Gastroesophageal sphincter (tissue), 4 donors: ENCODE results near the gene MAN2A2. TPM values are rescaled to one million over a fixed set of nuclear protein-coding genes. Genes with fewer than 3 reads are reported as not detected.

ENCODE experiments used
- ATAC-seq: fragments of 150-250 bp; one replicate; pipeline ENCODE4 v1.9.1; 2016; ENCODE audit warnings: mild to moderate bottlenecking, moderate library complexity
- H3K27ac ChIP-seq, 4 donors: fragments of 200-600 bp; sonication (generic) in 3 of 4; 1 replicate in 3 of 4; 2 replicates in 1 of 4; pipeline ENCODE4 v1.5.1; 2016 to 2019
- H3K27me3 ChIP-seq: fragments of 200-600 bp; sonication (generic); one replicate; pipeline ENCODE4 v1.5.1; 2019
- H3K36me3 ChIP-seq, 2 donors: fragments of 200-600 bp; sonication (generic); one replicate each; pipeline ENCODE4 v1.5.1; 2019; ENCODE audit warnings: control low read depth in 1 of 2
- H3K4me1 ChIP-seq, 3 donors: fragments of 200-600 bp; sonication (generic); 1 replicate in 2 of 3; 2 replicates in 1 of 3; pipeline ENCODE4 v1.5.1; 2016 to 2019; ENCODE audit warnings: control low read depth in 2 of 3
- H3K4me3 ChIP-seq, 2 donors: fragments of 200-600 bp; sonication (generic); one replicate each; pipeline ENCODE4 v1.5.1; 2019; ENCODE audit warnings: mild to moderate bottlenecking in 1 of 2, moderate library complexity in 1 of 2
- H3K9me3 ChIP-seq, 3 donors: fragments of 200-600 bp; sonication (generic); one replicate each; pipeline ENCODE4 v1.5.1; 2017 to 2019; ENCODE audit warnings: control low read depth in 2 of 3
- EP300 ChIP-seq: sonication (generic); formaldehyde crosslinking; IDR thresholded peaks from one replicate; pipeline ENCODE4 v1.6.1; 2017; ENCODE audit warnings: antibody characterized with exemption, mild to moderate bottlenecking
- POLR2A ChIP-seq, 2 donors: fragments of 450-650 bp; IDR thresholded peaks; one replicate each; pipeline ENCODE4 v1.6.1; 2017; ENCODE audit warnings: antibody characterized with exemption in 2 of 2, mild to moderate bottlenecking in 2 of 2, moderate library complexity in 1 of 2
- POLR2AphosphoS5 ChIP-seq: sonication (generic); formaldehyde crosslinking; IDR thresholded peaks from one replicate; pipeline ENCODE4 v1.6.1; 2017; ENCODE audit warnings: antibody characterized with exemption
- WGBS, 2 donors: methylation state at CpG; one replicate each; pipeline ENCODE4 v1.1.5; 2018; ENCODE audit warnings: low coverage in 1 of 2; 5-methylcytosine and 5-hydroxymethylcytosine counted together
- total RNA-seq, 4 donors: library from RNA; depleted of rRNA; stranded (reverse); fragments of >200 nt; gene quantifications; one replicate each; pipeline ENCODE4 v1.1.0, GENCODE V29; 2016
- TF ChIP-seq, protein P1 (sequence below), 4 experiments: fragments of 200-600 bp in 2 of 4; fragments of 450-650 bp in 2 of 4; sonication (generic) in 1 of 4; IDR thresholded peaks; one replicate each; pipeline ENCODE4 v1.5.1; 2017 to 2019; ENCODE audit warnings: antibody characterized with exemption in 4 of 4, mild to moderate bottlenecking in 2 of 4, moderate library complexity in 2 of 4

Gene MAN2A2
- total RNA-seq, 4 donors from 2014 or later = 19.4 to 58.2 (median 44.9) TPM

DNA sequence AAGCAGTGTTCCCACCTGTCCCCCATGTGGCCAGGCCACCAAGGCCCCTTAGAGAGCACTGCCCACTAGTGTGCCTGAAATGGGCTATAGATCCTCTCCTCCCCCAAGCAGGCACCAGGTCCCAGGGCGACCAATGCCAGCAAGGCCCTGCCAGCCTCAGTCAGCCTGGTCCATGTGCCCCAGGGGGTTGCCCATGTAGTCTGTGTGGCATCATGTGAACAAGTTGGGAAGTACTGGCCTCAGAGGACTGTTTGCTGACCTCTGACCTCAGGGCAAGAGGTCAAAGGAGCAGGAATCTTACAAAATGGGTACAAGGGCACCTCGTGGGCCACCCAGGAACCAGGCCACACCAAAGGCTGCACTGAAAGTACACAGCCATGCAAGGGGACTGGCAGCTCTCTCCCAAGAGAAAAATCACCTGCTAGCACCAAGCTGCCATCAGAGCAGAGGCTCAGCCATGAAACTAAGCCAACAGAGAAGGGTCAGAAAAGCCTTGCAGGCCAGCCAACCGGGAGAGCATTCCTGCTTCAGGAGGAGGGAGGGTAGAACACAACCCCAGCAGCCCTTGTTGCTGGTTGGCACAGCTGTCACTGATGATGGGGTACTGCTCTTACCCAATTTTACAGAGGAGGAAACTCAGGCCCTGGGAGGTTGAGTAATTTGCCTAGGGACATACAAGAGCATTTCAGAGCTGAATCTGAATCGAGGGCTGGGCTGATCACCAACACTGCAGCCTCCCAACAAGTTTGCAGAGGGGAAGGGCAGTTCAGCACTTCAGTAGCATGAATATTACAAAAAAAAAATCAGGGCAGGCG is 39.9 kb upstream of the MAN2A2 start:
- no peak overlapping the region for H3K27ac ChIP-seq
- H3K36me3 ChIP-seq = no peaks in the 10 kb centered on the region
- no peak for TF ChIP-seq EP300
- no peak for TF ChIP-seq POLR2A (IDR thresholded peaks at IDR 0.05)
- TF ChIP-seq, protein P1, sequence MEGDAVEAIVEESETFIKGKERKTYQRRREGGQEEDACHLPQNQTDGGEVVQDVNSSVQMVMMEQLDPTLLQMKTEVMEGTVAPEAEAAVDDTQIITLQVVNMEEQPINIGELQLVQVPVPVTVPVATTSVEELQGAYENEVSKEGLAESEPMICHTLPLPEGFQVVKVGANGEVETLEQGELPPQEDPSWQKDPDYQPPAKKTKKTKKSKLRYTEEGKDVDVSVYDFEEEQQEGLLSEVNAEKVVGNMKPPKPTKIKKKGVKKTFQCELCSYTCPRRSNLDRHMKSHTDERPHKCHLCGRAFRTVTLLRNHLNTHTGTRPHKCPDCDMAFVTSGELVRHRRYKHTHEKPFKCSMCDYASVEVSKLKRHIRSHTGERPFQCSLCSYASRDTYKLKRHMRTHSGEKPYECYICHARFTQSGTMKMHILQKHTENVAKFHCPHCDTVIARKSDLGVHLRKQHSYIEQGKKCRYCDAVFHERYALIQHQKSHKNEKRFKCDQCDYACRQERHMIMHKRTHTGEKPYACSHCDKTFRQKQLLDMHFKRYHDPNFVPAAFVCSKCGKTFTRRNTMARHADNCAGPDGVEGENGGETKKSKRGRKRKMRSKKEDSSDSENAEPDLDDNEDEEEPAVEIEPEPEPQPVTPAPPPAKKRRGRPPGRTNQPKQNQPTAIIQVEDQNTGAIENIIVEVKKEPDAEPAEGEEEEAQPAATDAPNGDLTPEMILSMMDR (IDR thresholded peaks at IDR 0.05) = no peak
- no peak for TF ChIP-seq POLR2AphosphoS5
- no peaks in the 10 kb centered on the region for H3K9me3 ChIP-seq
- no peaks in the 10 kb centered on the region for H3K4me1 ChIP-seq
- 64 to 80% methylated on average over 2 to 3 of the region's 5 CpGs for whole genome bisulfite sequencing, 2 donors
- ATAC-seq = peak; percentile 50
- no peak overlapping the region for H3K4me3 ChIP-seq
- peaks cover 14% of the 10 kb centered on the region for H3K27me3 ChIP-seq

DNA sequence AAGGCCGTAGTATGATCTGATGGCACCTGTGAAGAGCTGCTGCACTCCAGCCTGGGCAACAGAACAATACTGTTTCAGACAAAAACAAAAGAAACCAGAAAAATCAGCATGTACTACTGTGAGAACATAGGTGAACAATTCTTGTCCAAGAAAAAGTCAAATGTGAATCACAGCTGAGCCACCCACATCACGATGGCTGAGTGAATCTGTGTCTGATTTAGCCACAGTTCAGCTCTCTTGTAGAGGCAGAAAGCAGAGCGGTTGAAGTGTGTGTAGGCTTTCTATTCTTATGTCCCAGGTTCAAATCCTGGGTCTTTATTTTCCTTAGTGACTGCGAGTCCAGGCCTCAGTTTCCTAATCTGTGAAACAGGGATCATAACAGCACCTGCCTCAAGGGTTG is 39.1 kb upstream of the MAN2A2 start:
- 87 to 90% methylated on average over 3 to 4 of the region's 4 CpGs for WGBS, 2 donors
- no peak overlapping the region for H3K27ac ChIP-seq

DNA sequence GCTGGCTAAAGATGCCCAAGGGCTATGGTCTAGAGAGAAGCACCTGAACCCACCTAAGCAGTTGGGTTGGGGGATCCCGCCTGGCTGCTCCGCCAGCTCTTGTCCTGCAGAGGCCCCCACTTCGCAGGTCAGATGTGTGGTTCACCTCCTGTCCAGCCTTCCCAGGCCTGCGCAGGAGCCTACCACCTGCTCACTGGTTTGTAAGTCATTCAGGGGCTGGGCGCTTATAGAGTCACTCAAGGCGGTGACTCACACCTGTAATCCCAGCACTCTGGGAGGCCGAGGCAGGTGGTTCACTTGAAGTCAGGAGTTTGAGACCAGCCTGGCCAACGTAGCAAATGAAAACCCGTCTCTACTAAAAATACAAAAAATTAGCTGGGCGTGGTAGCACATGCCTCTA is 38.6 kb upstream of the MAN2A2 start:
- no peak for ATAC-seq
- Histone ChIP-seq H3K9me3 (no peaks in the 10 kb centered on the region), H3K4me3 (no peak overlapping the region), H3K27me3 (peaks cover 14% of the 10 kb centered on the region), H3K27ac (no peak overlapping the region), H3K36me3 (no peaks in the 10 kb centered on the region), H3K4me1 (peaks cover 0 to 8% (median 6%) of the 10 kb centered on the region in 3 donors)
- 89 to 100% methylated on average over 2 to 3 of the region's 10 CpGs for WGBS, 2 donors
- TF ChIP-seq, protein P1 (IDR thresholded peaks at IDR 0.05) = no peak
- no peak for TF ChIP-seq POLR2A (IDR thresholded peaks at IDR 0.05)
- no peak for TF ChIP-seq EP300
- no peak for TF ChIP-seq POLR2AphosphoS5

More for the DNA sequence above, 39.1 kb upstream of the MAN2A2 start:
- no peak for ATAC-seq
- Histone ChIP-seq H3K27me3 (peaks cover 14% of the 10 kb centered on the region), H3K9me3 (no peaks in the 10 kb centered on the region), H3K4me1 (peaks cover 0 to 3% (median under 1%) of the 10 kb centered on the region in 3 donors), H3K36me3 (no peaks in the 10 kb centered on the region), H3K4me3 (no peak overlapping the region)
- TF ChIP-seq EP300 (no peak), POLR2A (IDR thresholded peaks at IDR 0.05) (no peak), POLR2AphosphoS5 (no peak)
- TF ChIP-seq, protein P1 (IDR thresholded peaks at IDR 0.05) = no peak

DNA sequence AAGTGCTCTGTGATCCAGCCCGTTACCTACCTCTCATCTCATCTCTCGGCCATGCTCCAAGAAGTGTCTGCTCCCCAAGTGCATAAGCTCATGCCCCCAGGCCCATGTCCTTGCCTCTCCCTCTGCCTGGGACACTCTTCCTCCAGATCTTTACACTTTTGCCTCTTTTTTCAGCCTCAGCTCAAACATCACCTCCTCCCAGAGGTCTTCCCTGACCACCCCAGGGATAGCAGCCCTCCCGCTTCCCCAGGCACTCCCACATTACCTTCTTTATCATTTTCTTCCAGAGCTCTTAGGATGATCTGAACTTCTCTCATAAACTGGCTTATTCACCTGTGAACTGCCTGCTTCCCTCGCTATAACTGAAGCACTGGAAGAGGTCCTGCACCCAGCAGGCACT is 37.4 kb upstream of the MAN2A2 start:
- 90 to 100% methylated on average over 2 to 4 of the region's 4 CpGs for WGBS, 2 donors
- H3K36me3 ChIP-seq = no peaks in the 10 kb centered on the region
- no peak overlapping the region for H3K27ac ChIP-seq
- no peaks in the 10 kb centered on the region for H3K9me3 ChIP-seq
- peaks cover 14% of the 10 kb centered on the region for H3K27me3 ChIP-seq
- peaks cover 0 to 20% (median 17%) of the 10 kb centered on the region in 3 donors for H3K4me1 ChIP-seq
- no peak for ATAC-seq
- TF ChIP-seq POLR2A (IDR thresholded peaks at IDR 0.05) = no peak
- TF ChIP-seq EP300 = no peak
- no peak for TF ChIP-seq POLR2AphosphoS5
- TF ChIP-seq, protein P1 (IDR thresholded peaks at IDR 0.05) = no peak
- H3K4me3 ChIP-seq = no peak overlapping the region
